KBM-7 (cell line): ENCODE data around the gene EXOC2.
A peak's percentile ranks its signal among the peaks of the same experiment; 100 is the strongest.

Experiments
- DNase-seq: peaks from one replicate; pipeline ENCODE4 v3.0.0-alpha.2; 2015
- in situ Hi-C: fragments of 300-500 bp; cut with MboI; formaldehyde crosslinking; loops from 2 replicates; pipeline ENCODE4 v1.14.3; 2020; ENCODE audit warnings: low sequenced_read_pairs, low pct_unique_long_range_greater_than_20kb, mixed read lengths

EXOC2 gene

DNA sequence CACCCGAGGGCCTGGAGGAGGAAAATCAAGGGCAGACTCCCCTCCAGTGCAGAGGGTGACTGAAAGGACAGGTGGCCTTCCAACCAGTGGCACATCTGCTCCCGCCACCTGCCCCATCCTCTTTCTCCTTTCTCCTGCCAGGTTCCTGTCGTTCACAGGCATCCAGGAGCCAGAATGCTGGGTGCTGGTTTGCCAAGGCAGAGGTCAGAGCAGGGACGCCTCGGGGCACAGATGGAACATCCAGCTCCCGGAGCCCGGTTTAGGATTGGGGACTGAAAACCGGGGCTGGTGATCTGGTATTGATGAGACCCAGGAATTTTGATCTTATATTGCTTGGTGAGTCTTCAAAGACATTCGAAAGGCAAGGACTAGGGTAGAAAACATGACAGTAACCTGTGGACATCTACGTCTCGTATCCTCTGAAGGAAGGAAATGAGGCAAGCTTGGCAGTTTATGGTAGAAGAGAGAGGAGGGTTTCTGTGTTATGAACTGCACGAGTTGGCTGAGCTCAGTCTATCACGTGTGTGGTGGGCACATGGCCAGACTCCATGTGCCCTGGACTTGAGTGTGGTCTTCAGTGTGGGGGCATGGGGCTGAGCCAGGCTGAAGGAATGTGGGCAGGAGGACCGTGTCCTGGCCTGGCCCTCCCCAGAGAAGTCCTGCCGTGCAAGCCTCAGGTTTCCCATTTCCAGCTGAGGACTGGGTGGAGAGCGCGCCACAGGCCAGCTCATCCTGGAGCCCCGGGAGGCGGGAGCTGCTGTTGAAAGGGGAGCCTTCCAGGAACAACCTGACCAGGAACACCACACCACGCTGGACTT, 227.2 kb downstream of the EXOC2 start:
- in situ Hi-C loops, result no loop called here
- DNase-seq, result no peak

DNA sequence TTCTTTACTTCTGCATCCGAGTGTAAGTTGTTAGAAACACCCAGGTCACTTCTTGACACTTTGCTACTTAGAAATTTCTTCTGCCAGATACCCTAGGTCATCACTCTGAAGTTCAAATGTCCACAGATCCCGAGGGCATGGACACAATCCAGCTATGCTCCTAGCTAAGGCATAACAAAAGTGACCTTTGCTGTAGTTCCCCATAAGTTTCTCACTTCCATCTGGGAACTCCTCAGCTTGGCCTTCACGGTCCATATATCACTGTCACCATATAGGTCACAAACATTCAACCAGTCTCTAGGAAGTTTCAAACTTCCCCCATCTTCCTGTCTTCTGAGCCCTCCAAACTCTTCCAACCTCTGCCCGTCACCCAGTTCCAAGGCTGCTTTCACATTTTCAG, 236.1 kb downstream of the EXOC2 start:
- no peak for DNase-seq
- in situ Hi-C loops, result no loop called here

DNA sequence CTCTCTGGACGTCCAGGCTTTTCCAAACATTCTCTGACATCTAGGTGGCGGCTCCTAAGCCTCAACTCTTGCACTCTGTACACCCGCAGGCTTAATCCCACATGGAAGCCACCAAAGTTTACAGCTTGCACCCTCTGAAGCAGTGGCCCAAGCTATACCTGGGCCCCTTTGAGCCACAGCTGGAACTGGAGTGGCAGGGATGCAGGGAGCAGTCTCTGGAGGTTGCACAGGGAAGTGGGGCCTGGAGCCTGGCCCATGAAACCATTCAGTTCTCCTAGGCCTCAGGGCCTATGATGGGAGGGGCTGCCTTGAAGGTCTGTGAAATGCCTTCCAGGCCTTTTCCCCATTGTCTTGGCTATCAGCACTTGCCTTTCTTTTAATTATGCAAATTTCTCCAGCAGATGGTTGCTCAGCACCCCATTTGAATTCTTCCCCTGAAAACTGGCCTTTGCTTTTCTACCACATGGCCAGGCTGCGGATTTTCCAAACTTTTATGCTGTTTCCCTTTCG, 236.5 kb downstream of the EXOC2 start:
- DNase-seq, result no peak
- in situ Hi-C loops, result no loop called here

DNA sequence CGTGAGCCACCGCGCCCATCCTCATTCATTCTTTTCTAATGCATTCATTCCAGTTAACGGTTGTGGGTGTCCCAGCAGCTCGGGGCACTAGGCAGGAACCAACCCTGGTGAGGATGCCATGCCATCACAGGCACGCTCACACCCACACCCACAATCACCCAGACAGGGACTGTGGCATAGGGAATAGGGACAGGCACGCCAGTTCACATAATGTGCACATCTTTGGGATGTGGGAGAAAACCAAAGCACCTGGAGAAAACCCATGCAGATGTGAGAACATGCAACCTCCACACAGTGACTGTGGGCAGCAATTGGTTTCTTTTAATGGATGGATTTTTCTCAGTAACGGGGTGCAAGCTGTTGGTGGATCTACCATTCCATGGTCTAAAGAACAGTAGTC, 237.1 kb downstream of the EXOC2 start:
- in situ Hi-C loops, result no loop called here
- no peak for DNase-seq

DNA sequence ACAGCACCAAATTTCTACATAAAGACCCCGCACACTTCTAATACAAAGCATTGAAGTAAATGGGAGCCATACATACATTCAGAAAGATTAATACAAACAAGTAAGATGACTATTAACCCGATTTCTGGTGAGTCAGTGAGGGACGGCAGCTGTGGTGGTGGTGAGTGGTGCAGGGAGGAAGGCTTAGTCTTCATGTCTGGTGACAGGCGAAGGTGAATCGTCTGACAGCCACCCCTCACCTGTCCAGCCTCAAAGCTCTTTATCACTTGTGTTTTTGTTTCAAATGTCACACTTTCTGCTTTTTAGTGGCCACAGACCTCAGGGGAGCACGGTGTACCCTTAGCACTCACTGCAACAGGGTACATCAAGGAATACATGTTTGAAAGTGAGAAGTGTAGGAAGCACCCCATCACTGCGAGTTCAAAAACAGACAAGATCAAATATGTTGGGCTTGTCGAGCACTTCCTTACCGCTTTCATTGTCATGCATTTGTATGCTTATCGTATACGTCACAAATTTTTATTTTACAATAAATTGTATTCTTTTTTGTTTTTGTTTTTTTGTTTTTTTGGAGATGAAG, 237.8 kb downstream of the EXOC2 start:
- in situ Hi-C loops, result no loop called here
- no peak for DNase-seq

DNA sequence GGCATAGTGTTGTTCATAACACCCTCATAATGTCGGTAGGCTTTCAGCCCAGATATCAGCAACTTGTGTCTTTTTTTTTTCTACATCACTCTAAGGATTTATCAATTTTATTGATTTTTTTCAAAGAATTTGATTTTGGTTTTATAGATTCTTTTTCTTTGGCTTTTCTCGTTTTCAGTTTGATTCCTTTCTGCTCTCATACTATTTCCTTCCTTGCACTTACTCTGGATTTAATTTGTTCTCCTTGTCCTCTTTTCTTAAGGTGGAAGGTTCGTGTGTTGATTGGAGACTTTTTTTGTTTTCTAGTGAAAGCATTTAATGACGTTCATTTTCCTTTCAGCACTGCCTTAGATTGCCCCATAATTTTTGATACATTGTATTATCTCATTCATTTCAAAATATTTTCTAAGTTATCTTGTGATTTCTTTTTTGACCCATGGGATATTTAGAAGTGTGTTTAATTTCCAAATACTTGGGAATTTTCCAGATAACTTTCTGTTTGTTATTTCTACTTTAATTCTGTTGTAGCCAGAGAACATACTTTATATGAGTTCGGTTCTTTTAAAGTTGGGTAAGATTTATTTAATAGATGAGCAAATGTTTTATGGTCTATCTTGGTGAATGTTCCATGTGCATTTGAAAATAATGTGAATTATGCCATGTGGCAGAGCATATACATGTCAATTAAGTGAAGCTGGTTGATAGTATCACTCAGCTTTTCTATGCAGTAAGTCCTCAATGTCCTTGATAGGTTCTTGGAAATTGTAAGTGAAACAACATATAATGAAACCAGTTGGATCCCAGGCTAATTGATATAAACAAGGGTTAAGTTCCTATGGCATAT, 238.6 kb downstream of the EXOC2 start:
- no peak for DNase-seq
- in situ Hi-C loops, result no loop called here

DNA sequence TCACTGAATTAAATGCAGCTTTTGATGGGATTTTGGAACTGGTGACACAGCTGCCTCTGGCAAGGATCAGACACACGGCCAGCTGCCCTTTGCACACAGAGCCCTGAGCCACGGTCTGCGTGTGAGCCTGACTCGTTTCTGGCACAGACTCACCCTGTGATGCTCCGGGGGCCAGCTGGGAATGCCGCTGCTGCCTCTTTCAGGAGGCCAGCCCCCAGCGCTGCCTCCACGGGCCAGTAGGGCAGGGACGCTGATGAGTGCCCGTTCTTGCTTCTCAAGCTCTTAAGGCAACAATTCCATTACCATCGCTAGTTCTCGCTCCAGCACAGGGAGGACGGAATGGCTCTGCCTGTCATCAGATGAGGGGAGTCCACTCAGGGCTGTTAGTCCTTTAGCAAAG, 239.8 kb downstream of the EXOC2 start:
- DNase-seq, result no peak
- in situ Hi-C loops, result no loop called here

DNA sequence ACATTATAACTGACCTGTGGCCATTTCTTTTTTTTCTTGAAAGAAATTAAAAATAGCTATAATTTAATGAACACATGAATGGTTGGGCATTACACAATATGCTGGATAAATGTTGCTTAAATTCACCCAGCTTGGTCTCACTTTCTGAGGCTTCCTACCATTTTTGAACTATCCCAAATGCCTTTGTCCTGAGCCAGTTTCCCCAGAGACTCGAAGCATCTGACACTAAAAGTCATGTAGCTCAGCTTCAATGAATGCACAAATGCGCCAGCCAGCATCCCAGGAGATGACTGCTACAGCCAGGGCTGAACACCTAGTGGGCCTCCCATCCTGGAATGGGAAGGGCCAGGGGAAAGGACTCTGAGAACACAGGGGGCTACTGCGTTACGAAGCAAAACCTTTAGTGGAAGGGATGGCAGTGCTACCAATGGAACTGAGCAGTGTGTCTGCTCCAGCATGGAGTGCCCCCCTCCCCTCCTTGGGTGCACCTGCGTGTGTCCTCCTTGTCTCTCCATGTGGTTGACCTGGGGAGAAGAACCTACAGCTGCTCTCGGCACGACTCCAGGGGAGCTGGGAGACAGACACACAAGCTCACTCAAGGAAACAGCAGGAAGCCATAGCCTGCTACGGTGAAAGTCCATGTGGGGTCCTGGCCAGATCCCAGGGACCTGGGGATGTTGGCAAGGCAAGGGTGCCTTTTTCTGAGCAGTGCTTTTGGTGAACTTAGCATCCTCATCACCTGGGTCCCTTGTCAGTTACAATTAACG, 240.5 kb downstream of the EXOC2 start:
- in situ Hi-C loops, result no loop called here
- DNase-seq, result no peak

DNA sequence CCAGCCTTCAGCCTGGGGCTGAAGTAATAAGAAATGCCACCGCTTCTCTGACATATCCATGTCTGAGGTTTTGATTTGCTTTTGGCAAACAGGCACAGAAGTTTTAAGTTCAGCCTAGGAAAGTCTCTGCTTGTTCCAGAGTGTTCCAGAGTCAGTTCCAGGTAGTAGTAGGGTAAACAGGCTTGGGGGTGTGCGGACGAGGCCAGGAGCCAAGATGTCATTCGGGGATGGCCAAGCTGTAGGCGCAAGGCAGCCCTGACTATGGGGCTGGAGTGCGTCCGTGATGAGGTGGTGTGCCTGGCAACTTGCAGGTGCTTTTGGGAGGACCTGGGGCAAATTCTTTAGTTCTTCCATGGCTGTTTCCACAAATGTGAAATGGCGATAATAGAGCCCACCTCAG, 241.1 kb downstream of the EXOC2 start:
- no peak for DNase-seq
- in situ Hi-C loops, result no loop called here

DNA sequence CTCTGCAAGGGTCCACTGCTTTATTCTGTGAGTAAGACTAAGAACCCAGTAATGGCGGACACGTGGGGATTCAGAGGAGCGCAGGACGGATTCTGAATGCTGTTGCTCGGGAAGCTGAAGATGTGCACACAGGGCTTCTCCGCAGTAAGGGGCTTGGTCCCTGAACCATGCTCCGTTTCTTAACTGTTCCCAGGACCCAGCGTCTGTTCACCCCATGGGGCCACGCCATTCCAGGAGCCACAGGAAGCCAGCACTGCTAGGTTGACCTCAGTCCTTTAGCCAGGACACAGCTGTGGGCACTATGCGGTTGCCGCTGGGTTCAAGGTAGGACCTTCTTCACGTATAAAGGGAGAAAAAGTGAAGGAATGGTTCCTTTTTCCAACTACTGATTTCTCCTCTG, 241.6 kb downstream of the EXOC2 start:
- DNase-seq, result no peak
- in situ Hi-C loops, result no loop called here

DNA sequence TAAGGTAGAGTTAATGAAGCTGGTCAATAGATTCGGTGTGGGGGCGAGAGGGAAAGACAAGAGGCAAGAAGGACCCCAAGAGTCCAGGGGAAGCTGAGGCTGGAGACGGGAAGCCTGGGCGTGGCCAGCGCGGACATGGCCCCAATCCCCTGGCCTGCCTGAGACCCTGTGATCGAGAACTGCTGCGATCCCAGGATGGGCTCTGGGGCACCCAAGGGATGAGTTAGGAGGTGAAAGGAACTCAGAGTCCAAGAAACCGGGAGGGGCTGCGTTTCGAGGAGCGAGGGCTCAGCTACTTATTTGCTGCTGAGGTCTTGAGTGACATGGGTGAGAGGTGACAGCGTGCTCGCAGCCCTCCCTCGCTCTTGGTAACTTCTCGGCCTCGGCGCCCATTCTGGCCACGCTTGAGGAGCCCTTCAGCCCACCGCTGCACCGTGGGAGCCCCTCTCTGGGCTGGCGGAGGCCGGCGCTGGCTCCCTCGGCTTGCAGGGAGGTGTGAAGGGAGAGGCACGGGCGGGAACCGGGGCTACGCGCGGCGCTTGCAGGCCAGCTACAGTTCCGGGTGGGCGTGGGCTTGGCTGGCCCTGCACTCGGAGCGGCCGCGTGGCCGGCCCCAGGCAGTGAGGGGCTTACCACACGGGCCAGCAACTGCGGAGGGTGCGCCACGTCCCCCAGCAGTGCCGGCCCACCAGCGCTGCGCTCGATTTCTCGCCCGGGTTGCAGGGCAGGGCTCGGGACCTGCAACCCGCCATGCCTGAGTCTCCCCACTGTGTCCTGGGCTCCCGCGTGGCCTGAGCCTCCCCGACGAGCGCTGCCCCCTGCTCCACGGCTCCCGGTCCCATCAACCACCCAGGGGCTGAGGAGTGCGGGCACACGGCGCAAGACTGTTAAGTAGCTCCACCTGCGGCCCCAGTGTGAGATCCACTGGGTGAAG, 243.2 kb downstream of the EXOC2 start:
- no peak for DNase-seq
- in situ Hi-C loops, result no loop called here

DNA sequence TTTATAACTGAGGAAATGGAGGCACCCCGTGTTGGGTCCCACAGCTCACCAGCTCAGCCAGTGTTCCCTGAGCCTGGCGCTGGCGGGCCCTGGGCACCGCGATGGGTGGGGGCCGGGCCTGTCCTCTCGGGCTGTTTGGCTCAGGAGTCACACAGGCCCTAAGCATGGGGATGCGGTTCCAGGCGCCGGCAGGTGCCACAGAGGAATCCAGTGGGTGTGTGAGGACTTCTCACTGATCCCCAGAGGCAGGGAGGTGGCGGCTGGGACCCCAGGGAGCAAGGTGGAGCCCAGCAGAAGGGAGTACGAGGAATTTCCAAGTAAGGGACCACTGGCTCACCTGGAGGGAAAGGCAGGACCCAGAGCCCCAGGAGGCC, 243.9 kb downstream of the EXOC2 start:
- in situ Hi-C loops, result no loop called here
- no peak for DNase-seq

DNA sequence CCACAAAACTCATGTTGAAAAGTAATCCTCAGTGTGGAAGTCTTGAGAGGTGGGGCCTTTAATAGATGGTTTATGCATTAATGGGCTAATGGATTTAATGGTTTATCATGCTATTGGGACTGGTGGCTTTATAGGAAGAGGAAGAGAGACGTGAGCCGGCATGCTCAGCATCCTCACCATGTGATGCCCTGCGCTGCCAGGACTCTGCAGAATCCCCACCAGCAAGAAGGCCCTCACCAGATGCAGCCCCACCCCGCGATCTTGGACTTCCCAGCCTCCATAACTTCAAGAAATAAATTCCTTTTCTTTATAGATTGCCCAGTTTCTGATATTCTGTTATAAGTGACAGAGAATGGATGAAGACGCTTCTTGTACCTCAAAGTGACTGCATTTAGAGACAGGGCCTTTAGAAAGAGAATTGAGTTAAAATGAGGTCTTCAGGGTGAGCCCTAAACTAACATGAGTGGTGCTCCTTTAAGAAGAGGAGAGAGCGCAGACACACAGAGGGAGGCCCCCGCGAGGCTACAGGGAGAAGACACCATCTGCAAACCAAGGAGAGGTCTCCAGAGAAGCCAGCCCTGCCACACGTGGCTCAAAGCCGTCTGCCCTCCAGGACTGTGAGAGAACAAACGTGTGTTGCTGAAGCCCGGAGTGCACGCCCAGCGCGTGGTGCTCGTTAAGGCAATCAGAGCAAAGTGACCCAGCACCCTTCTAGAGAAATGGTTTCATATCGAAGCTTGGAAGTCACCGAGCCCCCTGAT, 244.5 kb downstream of the EXOC2 start:
- in situ Hi-C loops, result no loop called here
- no peak for DNase-seq

DNA sequence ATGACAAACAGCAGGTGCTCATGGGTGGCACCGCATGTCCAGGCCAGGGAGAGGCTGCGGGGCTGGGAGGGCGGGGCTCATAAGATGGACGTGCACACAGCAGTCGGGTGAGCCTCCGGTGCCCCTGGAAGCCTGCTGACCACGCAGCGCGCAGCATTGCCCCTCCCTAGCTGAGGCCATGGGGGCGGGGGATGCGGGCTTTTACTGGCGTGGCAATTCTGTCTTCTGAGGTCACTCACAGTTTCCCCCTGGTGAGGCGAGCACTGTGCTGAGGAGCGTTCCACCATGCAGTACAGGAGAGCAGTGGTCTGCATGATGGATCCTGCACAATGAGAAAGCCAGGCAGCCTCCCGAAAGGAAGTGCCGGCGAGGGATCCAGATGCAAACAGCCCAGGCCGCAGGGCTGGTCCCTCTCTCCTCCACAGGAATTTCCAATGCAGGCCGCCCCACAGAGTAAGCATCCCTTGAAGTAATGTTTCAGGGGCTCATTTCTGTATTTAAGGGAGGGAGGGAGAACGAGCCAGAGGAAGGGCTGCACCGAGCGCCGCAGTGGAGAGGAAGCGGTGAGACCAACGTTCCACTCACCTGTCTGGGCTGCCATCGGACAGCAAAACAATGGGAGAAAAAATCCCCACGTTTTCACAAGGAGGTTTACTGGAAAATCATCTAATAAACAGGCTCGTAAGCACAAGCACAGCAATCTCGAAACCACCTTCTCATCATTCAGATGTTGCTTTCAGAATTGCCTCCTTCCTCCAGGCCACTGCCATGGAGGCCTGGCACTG, 245.4 kb downstream of the EXOC2 start:
- DNase-seq, result no peak
- in situ Hi-C loops, result no loop called here

DNA sequence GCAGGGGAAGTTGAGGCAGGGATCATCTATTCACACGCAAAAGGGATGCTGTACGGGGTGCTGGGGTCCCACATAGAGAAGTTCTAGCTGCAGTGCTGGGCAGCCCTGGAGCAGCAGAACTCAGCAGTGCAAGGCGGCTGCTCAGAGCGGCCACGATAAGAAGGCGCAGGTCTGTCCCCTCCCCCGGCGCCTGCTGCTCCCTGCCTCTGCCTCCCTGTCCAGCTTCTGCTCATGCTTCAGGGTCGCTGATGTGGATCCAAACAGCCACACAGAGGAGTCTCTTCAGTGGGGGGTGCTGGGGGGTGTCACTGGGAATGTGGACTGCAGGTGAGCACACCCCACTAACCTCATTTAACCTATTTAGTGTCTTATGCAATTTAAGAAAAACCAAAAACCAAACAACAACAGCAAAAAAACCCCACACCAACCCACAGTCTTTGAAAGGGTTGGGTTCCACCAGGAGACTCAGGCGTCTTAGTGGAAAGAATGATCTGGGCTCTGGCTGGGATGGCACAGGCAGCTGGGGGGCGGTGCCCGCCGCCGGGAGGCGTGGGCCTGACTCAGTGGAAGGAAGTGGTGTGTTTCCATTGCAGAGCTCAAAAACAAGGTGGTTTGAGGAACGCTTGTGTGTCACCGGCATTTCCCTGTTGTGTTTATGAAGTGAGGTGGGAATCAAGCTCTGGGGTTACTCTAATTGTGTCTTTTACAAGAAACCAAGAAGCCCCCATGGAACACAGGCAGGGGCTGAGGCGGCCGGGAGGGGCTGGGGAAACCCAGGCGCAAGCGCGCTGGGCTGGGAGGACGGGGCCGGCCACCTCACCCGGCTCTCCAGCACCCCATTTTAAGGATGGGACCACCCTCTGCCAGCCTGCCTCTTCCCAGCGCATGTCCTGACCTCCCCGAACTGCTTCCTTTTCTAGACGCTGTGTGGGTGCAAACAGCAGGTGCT, 246.2 kb downstream of the EXOC2 start:
- in situ Hi-C loops, result no loop called here
- peak; percentile 14 for DNase-seq
